Thyroid gland (tissue), 4 donors: Measurements from ENCODE around the gene LRRC59.

Experiments used
- CTCF ChIP-seq, 6 experiments: fragments of 200-600 bp in 3 of 6; fragments of 450-650 bp in 3 of 6; sonication (generic) in 3 of 6; IDR thresholded peaks; one replicate each; pipeline ENCODE4 v1.5.1; 2016 to 2019; ENCODE audit warnings: antibody characterized with exemption in 6 of 6, mild to moderate bottlenecking in 2 of 6, inconsistent platforms in 1 of 6, moderate library complexity in 1 of 6
- POLR2A ChIP-seq, 2 donors: fragments of 450-650 bp; IDR thresholded peaks; one replicate each; pipeline ENCODE4 v1.6.1; 2017; ENCODE audit warnings: antibody characterized with exemption in 2 of 2, mild to moderate bottlenecking in 2 of 2, moderate library complexity in 1 of 2

- TF ChIP-seq CTCF (IDR thresholded peaks at IDR 0.05), result no peak
- TF ChIP-seq POLR2A (IDR thresholded peaks at IDR 0.05), result no peak
These were observed 48.6 kb downstream of the LRRC59 start for GRCh38 chr17:50348522-50349242.
